Left lung (tissue), 10 donors: ENCODE measurements around the gene PEPD. TPM values are rescaled to one million over a fixed set of nuclear protein-coding genes. Genes with fewer than 3 reads are reported as not detected.

Experiments
- ATAC-seq: fragments of 200-7000 bp; cut with Tn5 transposase; one replicate; pipeline ENCODE4 v1.9.1; 2020; ENCODE audit warnings: moderate library complexity
- DNase-seq, 4 donors: peaks; one replicate each; pipeline ENCODE4 v3.0.0-alpha.2; 2013 to 2020
- H3K27ac ChIP-seq, 2 donors: fragments of 200-600 bp; sonication (generic) in 1 of 2; one replicate each; pipeline versions ENCODE4 v1.5.0 to v1.8.0; 2020 to 2021
- H3K27me3 ChIP-seq, 2 donors: fragments of 200-600 bp; sonication (generic) in 1 of 2; one replicate each; pipeline versions ENCODE4 v1.5.0 to v1.8.0; 2020 to 2021
- H3K36me3 ChIP-seq, 2 donors: fragments of 200-600 bp; sonication (generic) in 1 of 2; one replicate each; pipeline versions ENCODE4 v1.5.0 to v1.8.0; 2020 to 2021
- H3K4me1 ChIP-seq, 2 donors: fragments of 200-600 bp; one replicate each; pipeline ENCODE4 v1.8.0; 2021
- H3K4me3 ChIP-seq, 2 donors: fragments of 200-600 bp; sonication (generic) in 1 of 2; one replicate each; pipeline versions ENCODE4 v1.5.0 to v1.8.0; 2020 to 2021; ENCODE audit warnings: mild to moderate bottlenecking in 1 of 2
- H3K9me3 ChIP-seq, 2 donors: fragments of 200-600 bp; sonication (generic) in 1 of 2; one replicate each; pipeline versions ENCODE4 v1.5.0 to v1.8.0; 2020 to 2021
- intact Hi-C, 2 donors: fragments of 100-400 bp; cut with DNase I; formaldehyde crosslinking; loops; one replicate each; pipeline versions ENCODE4 v1.11.2 to v1.14.2; 2022
- polyA plus RNA-seq, 6 donors: library from polyadenylated mRNA; unstranded; fragments of 120-200 nt; gene quantifications; one replicate each; pipeline ENCODE4 v1.2.1, GENCODE V29; 2013; ENCODE audit not compliant: insufficient read length in 6 of 6
- total RNA-seq, 2 donors: library from RNA; stranded (reverse); fragmentation: NEBNext Ultra II Directional; extraction: Animal tissue kit (Norgen Biotek cat#: 25700); gene quantifications; one replicate each; pipeline ENCODE4 v1.2.1, GENCODE V29; 2021
- TF ChIP-seq, protein P1 (sequence below), 2 donors: fragments of 200-600 bp; sonication (generic) in 1 of 2; IDR thresholded peaks; one replicate each; pipeline versions ENCODE4 v1.5.0 to v1.8.0; 2021; ENCODE audit warnings: antibody characterized with exemption in 2 of 2
- donor health status: DM: no; HTN: yes; CAD: no.
- donor health status: DM: no; HTN: no; CAD: no.

Gene PEPD
- total and polyA plus RNA-seq, 8 donors, result 41.2 to 90.1 (median 46.2) TPM

DNA sequence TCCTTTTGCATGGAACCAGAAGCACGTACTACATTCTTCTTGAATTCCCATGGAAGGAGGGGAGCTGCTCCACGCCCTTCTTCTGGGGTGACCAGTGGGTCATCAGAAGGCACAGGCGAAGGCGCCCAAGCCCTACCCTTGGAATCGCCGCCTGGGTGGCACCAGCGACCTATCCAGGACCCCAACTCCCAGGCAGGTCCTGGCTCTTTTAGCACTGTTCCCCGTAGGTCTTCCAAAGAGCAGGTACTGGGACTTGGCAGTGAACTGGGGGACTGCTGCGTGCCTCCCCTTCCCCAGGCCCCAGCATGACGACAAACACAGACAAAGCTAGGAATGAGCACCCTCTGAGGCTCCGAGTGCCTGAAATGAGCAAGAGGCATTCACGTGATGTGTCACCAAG is 103.1 kb downstream of the PEPD start:
- intact Hi-C loops, result no loop called here
- ATAC-seq (no peak), DNase-seq (peak in 1 of 4 donors; percentile 73)
- H3K4me3 ChIP-seq, result no peak overlapping the region
- H3K9me3 ChIP-seq, result no peaks in the 10 kb centered on the region
- H3K27me3 ChIP-seq, result no peaks in the 10 kb centered on the region
- peaks cover 0 to 7% of the 10 kb centered on the region in 2 donors for H3K4me1 ChIP-seq
- TF ChIP-seq, protein P1, sequence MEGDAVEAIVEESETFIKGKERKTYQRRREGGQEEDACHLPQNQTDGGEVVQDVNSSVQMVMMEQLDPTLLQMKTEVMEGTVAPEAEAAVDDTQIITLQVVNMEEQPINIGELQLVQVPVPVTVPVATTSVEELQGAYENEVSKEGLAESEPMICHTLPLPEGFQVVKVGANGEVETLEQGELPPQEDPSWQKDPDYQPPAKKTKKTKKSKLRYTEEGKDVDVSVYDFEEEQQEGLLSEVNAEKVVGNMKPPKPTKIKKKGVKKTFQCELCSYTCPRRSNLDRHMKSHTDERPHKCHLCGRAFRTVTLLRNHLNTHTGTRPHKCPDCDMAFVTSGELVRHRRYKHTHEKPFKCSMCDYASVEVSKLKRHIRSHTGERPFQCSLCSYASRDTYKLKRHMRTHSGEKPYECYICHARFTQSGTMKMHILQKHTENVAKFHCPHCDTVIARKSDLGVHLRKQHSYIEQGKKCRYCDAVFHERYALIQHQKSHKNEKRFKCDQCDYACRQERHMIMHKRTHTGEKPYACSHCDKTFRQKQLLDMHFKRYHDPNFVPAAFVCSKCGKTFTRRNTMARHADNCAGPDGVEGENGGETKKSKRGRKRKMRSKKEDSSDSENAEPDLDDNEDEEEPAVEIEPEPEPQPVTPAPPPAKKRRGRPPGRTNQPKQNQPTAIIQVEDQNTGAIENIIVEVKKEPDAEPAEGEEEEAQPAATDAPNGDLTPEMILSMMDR (IDR thresholded peaks at IDR 0.05), result no peak
- H3K27ac ChIP-seq, result no peak overlapping the region
- H3K36me3 ChIP-seq, result no peaks in the 10 kb centered on the region

DNA sequence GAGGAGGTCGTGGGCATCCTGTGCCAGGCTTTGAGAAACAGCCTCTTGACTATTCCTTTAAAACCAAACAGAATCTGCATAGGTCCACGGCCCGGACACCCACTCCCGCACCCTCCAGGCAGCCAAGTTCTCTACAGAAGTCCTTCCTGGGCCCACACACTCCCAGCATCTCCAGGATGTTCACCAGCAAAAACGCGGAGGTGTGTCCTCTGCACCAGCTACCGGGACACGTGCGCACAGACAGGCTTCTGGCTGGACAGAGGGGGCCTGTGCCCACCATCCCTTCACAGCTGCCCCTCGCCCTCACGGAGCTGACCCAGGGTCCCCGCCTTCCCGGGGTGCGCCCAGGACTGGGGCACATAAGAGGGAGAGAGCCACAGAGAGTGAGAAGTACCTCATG is 103.8 kb downstream of the PEPD start:
- Histone ChIP-seq H3K27ac (no peak overlapping the region), H3K36me3 (no peaks in the 10 kb centered on the region), H3K27me3 (no peaks in the 10 kb centered on the region), H3K9me3 (no peaks in the 10 kb centered on the region), H3K4me1 (peaks cover 0 to 7% of the 10 kb centered on the region in 2 donors), H3K4me3 (no peak overlapping the region)
- intact Hi-C loops, result no loop called here
- ATAC-seq (no peak), DNase-seq (peak in 1 of 4 donors; percentile 53)
- TF ChIP-seq, protein P1 (IDR thresholded peaks at IDR 0.05), result no peak

DNA sequence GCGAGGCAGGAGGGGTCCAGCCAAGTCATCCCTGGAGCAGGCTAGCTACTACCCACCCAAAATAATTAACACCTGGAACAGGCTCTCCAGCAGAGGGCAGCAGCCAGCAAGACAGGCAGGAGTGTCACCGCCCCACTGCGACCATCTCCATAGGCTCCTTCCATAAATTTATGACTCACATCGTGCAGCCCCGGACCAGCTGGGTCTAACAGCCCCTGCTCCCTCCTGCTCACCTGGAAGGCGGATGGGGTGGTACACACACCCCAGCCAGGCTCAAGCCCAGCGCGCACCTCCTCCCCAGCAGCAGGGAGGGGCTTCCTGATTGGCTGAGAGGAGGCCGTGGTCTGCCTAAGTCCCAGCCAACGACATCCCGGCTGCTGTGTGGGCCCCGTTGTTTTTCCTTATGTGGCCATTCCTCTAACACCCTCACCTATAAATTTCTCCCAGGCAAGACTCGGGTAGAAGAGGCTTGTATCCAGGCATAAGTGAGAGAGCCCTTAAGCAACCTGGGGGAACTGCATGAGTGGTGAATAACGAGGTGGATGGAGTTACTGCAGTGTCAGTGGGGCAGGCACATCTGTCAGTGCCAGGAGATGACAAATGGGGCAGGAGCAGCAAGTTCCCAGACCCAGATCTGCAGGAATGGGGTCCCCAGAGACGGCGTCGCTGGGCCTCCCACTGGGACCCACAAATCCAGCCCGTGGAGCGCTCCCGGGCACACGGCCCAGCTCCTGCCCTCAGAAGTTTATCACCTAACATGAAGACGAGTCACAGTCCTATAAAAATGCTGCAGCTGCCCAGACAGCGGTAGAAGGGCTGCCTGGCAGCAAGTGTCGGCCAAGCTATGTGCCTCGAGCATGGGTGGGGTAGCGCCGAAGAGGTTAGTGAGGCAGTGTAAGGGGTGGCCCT is 105.0 kb downstream of the PEPD start:
- H3K27me3 ChIP-seq, result no peaks in the 10 kb centered on the region
- H3K27ac ChIP-seq, result no peak overlapping the region
- H3K9me3 ChIP-seq, result no peaks in the 10 kb centered on the region
- intact Hi-C loops, result no loop called here
- TF ChIP-seq, protein P1 (IDR thresholded peaks at IDR 0.05), result peak in 1 of 2 donors; percentile 43
- ATAC-seq, result peak; percentile 85
- DNase-seq, result peak in 2 of 4 donors; percentile 50 to 82
- peaks cover 0 to 7% of the 10 kb centered on the region in 2 donors for H3K4me1 ChIP-seq
- H3K36me3 ChIP-seq, result peaks cover 0 to 4% of the 10 kb centered on the region in 2 donors
- no peak overlapping the region for H3K4me3 ChIP-seq

DNA sequence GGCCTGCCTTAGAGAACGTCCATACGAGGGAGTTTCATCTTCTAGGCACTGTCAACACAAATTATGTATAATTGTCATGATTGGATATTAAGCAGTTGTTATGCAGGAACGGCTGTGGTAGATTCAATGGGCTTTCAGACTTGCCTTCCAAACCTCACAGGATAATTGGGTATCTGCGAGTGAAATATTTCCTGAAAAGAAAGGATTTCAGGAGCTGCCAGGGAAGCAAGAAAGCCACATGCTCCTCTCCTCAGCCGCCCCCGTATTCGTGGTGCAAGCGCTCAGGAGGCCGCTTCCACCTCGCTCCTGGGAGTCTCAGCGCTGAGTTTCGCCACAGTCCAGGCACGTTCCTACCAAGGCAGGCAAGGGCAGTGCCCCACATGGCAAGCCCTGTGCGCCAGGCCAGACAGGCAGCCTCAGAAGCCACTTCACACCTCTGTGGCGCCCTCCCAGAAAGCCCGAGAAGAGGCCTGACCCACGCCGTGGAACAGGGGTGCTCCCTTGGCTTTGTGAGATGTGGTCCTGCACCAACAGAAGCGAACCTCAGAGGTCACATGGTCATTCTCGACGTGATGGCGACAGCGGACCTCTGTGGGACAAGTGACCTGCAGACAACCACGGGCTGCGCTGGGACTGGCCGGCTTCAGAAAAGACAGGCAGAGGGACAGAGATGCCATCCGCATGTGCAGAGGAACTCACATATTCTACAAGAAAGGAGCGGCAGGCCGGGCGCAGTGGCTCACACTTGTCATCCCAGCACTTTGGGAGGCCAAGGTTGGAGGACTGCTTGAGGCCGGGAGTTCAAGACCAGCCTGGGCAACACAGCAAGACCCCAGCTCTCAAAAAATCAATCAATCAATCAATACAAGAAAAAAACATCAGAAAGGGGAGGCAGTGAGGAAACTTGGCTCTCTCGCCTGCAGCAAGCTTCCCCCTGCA is 106.7 kb downstream of the PEPD start:
- H3K4me3 ChIP-seq, result no peak overlapping the region
- peaks cover 0 to 7% of the 10 kb centered on the region in 2 donors for H3K4me1 ChIP-seq
- H3K36me3 ChIP-seq, result peaks cover 0 to 21% of the 10 kb centered on the region in 2 donors
- H3K9me3 ChIP-seq, result no peaks in the 10 kb centered on the region
- TF ChIP-seq, protein P1 (IDR thresholded peaks at IDR 0.05), result no peak
- H3K27ac ChIP-seq, result no peak overlapping the region
- DNase-seq (peak in 1 of 4 donors; percentile 71), ATAC-seq (no peak)
- H3K27me3 ChIP-seq, result no peaks in the 10 kb centered on the region
- intact Hi-C loops, result no loop called here
